ENCODE data around the gene SNAP29. TPM values are rescaled to one million over a fixed set of nuclear protein-coding genes. Genes with fewer than 3 reads are reported as not detected.
"Not testable (repeated sequence)": the region's sequence is repeated elsewhere in the genome, so short reads cannot be mapped to it uniquely, and the experiment has no call there.

Gene SNAP29
- total RNA-seq, 2 experiments from 2014 or later: 34.7 to 35.6 TPM

- ChIA-PET POLR2A (no interaction called here), CTCF (no interaction called here)
- no peaks in the 10 kb centered on the region for H3K9me3 Mint-ChIP-seq
- H3K36me3 Mint-ChIP-seq (ENCODE audit: low read depth): peaks cover 44% of the 10 kb centered on the region
- H3K27me3 Mint-ChIP-seq: no peaks in the 10 kb centered on the region
- H3K4me1 Mint-ChIP-seq: no peaks in the 10 kb centered on the region
- no peak for DNase-seq
- H3K27ac Mint-ChIP-seq: no peak overlapping the region
- no peak overlapping the region for H3K4me3 Mint-ChIP-seq
Measured at GRCh38 chr22:20822240-20822639, 36.6 kb upstream of the SNAP29 start.

GRCh38 chr22:20823264-20823663 lies 35.5 kb upstream of the SNAP29 start:
- POLR2A ChIA-PET: no interaction called here
- Mint-ChIP-seq H3K27me3 (no peaks in the 10 kb centered on the region), H3K27ac (no peak overlapping the region), H3K4me3 (no peak overlapping the region), H3K36me3 (ENCODE audit: low read depth) (peaks cover 46% of the 10 kb centered on the region), H3K9me3 (no peaks in the 10 kb centered on the region), H3K4me1 (no peaks in the 10 kb centered on the region)
- DNase-seq: no peak
- CTCF ChIA-PET: no interaction called here

GRCh38 chr22:20825216-20825615 lies 33.6 kb upstream of the SNAP29 start:
- H3K4me1 Mint-ChIP-seq, H3K4me3 Mint-ChIP-seq, H3K9me3 Mint-ChIP-seq, H3K27me3 Mint-ChIP-seq, DNase-seq, H3K27ac Mint-ChIP-seq, CTCF ChIA-PET: not testable (repeated sequence)
- POLR2A ChIA-PET: interaction anchor here (0.6 kb wide), 1 partner anchor 68 kb away, joined by 3 read pairs; no protein-coding TSS in a partner anchor
- peaks cover 41% of the 10 kb centered on the region for H3K36me3 Mint-ChIP-seq (ENCODE audit: low read depth)

GRCh38 chr22:20825624-20826023 lies 33.2 kb upstream of the SNAP29 start:
- Mint-ChIP-seq H3K27ac (no peak overlapping the region), H3K4me3 (no peak overlapping the region), H3K36me3 (ENCODE audit: low read depth) (peaks cover 45% of the 10 kb centered on the region), H3K27me3 (no peaks in the 10 kb centered on the region), H3K9me3 (no peaks in the 10 kb centered on the region), H3K4me1 (no peaks in the 10 kb centered on the region)
- no peak for DNase-seq
- CTCF ChIA-PET: no interaction called here
- POLR2A ChIA-PET: no interaction called here

GRCh38 chr22:20826373-20827152 lies 32.2 kb upstream of the SNAP29 start:
- H3K27ac Mint-ChIP-seq, DNase-seq, H3K4me3 Mint-ChIP-seq, CTCF ChIA-PET, H3K4me1 Mint-ChIP-seq, POLR2A ChIA-PET, H3K9me3 Mint-ChIP-seq, H3K27me3 Mint-ChIP-seq: not testable (repeated sequence)
- peaks cover 52% of the 10 kb centered on the region for H3K36me3 Mint-ChIP-seq (ENCODE audit: low read depth)

- ChIA-PET POLR2A (no interaction called here), CTCF (interaction anchor here (0.7 kb wide), 1 partner anchor 191 kb away, joined by 3 read pairs; no protein-coding TSS in a partner anchor)
- no peaks in the 10 kb centered on the region for H3K9me3 Mint-ChIP-seq
- no peak for DNase-seq
- H3K27ac Mint-ChIP-seq: no peak overlapping the region
- H3K36me3 Mint-ChIP-seq (ENCODE audit: low read depth): peaks cover 66% of the 10 kb centered on the region
- H3K4me3 Mint-ChIP-seq: no peak overlapping the region
- no peaks in the 10 kb centered on the region for H3K4me1 Mint-ChIP-seq
- H3K27me3 Mint-ChIP-seq: no peaks in the 10 kb centered on the region
Measured at GRCh38 chr22:20829491-20830134, 29.2 kb upstream of the SNAP29 start.

- CTCF ChIA-PET: no interaction called here
Measured at GRCh38 chr22:20833225-20833665, 25.6 kb upstream of the SNAP29 start.

GRCh38 chr22:20834206-20834605 lies 24.6 kb upstream of the SNAP29 start:
- Mint-ChIP-seq H3K4me1 (peaks cover 5% of the 10 kb centered on the region), H3K4me3 (no peak overlapping the region), H3K9me3 (no peaks in the 10 kb centered on the region), H3K36me3 (ENCODE audit: low read depth) (peaks cover 48% of the 10 kb centered on the region), H3K27me3 (no peaks in the 10 kb centered on the region), H3K27ac (no peak overlapping the region)
- POLR2A ChIA-PET: interaction anchor here (1.1 kb wide), 1 partner anchor 10 kb away, joined by 3 read pairs; no protein-coding TSS in a partner anchor
- no peak for DNase-seq
- CTCF ChIA-PET: no interaction called here

More at GRCh38 chr22:20833225-20833665, 25.6 kb upstream of the SNAP29 start:
- H3K9me3 Mint-ChIP-seq: no peaks in the 10 kb centered on the region
- H3K27me3 Mint-ChIP-seq: no peaks in the 10 kb centered on the region
- H3K4me1 Mint-ChIP-seq: peaks cover 5% of the 10 kb centered on the region
- no peak for DNase-seq
- POLR2A ChIA-PET: no interaction called here
- H3K4me3 Mint-ChIP-seq: no peak overlapping the region
- H3K27ac Mint-ChIP-seq: no peak overlapping the region
- H3K36me3 Mint-ChIP-seq (ENCODE audit: low read depth): peaks cover 53% of the 10 kb centered on the region

- Mint-ChIP-seq H3K27ac (no peak overlapping the region), H3K4me3 (no peak overlapping the region), H3K4me1 (peaks cover 5% of the 10 kb centered on the region), H3K36me3 (ENCODE audit: low read depth) (peaks cover 43% of the 10 kb centered on the region), H3K9me3 (no peaks in the 10 kb centered on the region), H3K27me3 (no peaks in the 10 kb centered on the region)
- CTCF ChIA-PET: no interaction called here
- no peak for DNase-seq
- POLR2A ChIA-PET: interaction anchor here (1.0 to 1.1 kb wide), 2 partner anchors 11 to 86 kb away, joined by 3 read pairs; no protein-coding TSS in a partner anchor
Measured at GRCh38 chr22:20834725-20835124, 24.1 kb upstream of the SNAP29 start.

GRCh38 chr22:20836987-20837823 lies 21.6 kb upstream of the SNAP29 start:
- DNase-seq: no peak
- ChIA-PET CTCF (interaction anchor here (1.4 kb wide), 1 partner anchor 95 kb away, joined by 3 read pairs; no protein-coding TSS in a partner anchor), POLR2A (no interaction called here)
- Mint-ChIP-seq H3K27me3 (no peaks in the 10 kb centered on the region), H3K4me1 (peaks cover 18% of the 10 kb centered on the region), H3K36me3 (ENCODE audit: low read depth) (peaks cover 21% of the 10 kb centered on the region), H3K9me3 (no peaks in the 10 kb centered on the region), H3K4me3 (no peak overlapping the region), H3K27ac (no peak overlapping the region)

GRCh38 chr22:20839354-20839753 lies 19.5 kb upstream of the SNAP29 start:
- H3K27ac Mint-ChIP-seq; CTCF ChIA-PET; H3K36me3 Mint-ChIP-seq (ENCODE audit: low read depth); H3K27me3 Mint-ChIP-seq; DNase-seq; H3K4me3 Mint-ChIP-seq; H3K9me3 Mint-ChIP-seq: not testable (repeated sequence)
- H3K4me1 Mint-ChIP-seq: peaks cover 18% of the 10 kb centered on the region
- POLR2A ChIA-PET: interaction anchor here (0.5 kb wide), 1 partner anchor 70 kb away, joined by 3 read pairs; no protein-coding TSS in a partner anchor

GRCh38 chr22:20839837-20840645 lies 18.8 kb upstream of the SNAP29 start:
- H3K4me3 Mint-ChIP-seq: no peak overlapping the region
- H3K36me3 Mint-ChIP-seq (ENCODE audit: low read depth): peaks cover 4% of the 10 kb centered on the region
- H3K27ac Mint-ChIP-seq: no peak overlapping the region
- DNase-seq: no peak
- H3K4me1 Mint-ChIP-seq: peaks cover 18% of the 10 kb centered on the region
- CTCF ChIA-PET: no interaction called here
- no peaks in the 10 kb centered on the region for H3K27me3 Mint-ChIP-seq
- POLR2A ChIA-PET: no interaction called here
- no peaks in the 10 kb centered on the region for H3K9me3 Mint-ChIP-seq

Measured in activated CD4-positive, alpha-beta memory T cell treated with anti-CD3 and anti-CD28 coated beads, Interleukin-2, amount 10 ng/mL, durations not matched to agents 7 days and 5 days (primary cell).